GM12892 (cell line): ENCODE results near the gene MRGPRD.

ENCODE experiments used
- DNase-seq: peaks from one replicate; pipeline ENCODE4 v3.0.0; 2011; ENCODE audit not compliant: insufficient read length
- FAIRE-seq: peaks from 2 replicates; lab custom pipeline; 2011; peaks lifted over from hg19 to GRCh38; lab: Jason Lieb, UNC
- POLR2A ChIP-seq: IDR thresholded peaks from 2 replicates; pipeline ENCODE4 v1.6.1; 2011; ENCODE audit warnings: low read depth, low read length, control low read depth
- POLR2AphosphoS5 ChIP-seq: IDR thresholded peaks from 2 replicates; pipeline ENCODE4 v1.6.1; 2011; ENCODE audit warnings: low read depth, low read length, control low read depth
- TAF1 ChIP-seq: IDR thresholded peaks from 2 replicates; pipeline ENCODE4 v1.6.1; 2011; ENCODE audit warnings: low read depth, mild to moderate bottlenecking, control low read depth, low read length, borderline replicate concordance

The MRGPRD gene

GRCh38 chr11:68931911-68932310 is 48.9 kb downstream of the MRGPRD start:
- DNase-seq (no peak), FAIRE-seq (no peak)
- TF ChIP-seq POLR2AphosphoS5 (no peak), TAF1 (no peak), POLR2A (no peak)

DNA sequence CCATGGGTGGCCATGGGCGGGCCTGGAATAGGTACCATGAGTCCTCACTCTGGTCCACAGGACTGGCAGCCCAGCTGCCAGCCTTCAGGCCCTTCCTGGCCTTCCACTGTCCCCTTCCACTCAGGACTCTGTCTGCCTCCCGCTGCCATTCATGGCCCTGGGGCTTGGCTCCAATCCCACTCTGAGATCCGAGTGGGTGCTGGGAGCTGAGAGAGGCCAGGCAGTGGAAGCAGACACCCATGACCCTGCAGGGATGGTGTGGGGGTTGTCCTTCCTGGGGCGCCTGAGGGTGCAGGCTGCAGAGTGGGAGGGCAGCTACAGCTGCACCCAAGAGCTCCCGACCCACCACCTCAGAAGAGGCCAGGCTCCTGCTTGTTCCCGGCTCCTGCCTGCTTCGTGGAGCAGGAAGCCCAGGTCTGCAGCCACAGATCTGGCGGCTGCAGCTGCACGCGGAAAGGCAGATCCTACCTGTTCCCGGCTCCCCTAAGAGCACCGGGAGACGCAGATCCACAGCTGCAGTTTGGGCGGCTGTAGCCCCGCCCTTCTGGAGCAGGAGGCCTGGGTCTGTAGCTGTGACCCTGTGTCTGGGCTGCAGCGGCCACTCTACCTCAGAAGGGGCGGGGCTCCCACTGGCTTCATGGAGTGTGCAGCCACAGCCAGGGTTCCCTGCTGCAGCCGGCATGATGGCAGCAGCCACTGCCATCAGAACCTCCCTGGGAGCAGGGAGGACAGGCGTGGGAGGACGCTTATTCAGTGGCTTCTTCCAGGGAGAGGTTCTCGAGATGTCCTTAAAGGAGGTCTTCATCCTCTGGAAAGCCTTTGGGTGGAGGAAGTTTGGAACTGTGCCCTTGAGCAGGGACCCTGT is 49.6 kb downstream of the MRGPRD start:
- DNase-seq (no peak), FAIRE-seq (no peak)
- TF ChIP-seq POLR2AphosphoS5, result no peak
- no peak for TF ChIP-seq TAF1
- no peak for TF ChIP-seq POLR2A
